ENCODE data around the gene WDR38. TPM values are rescaled to one million over a fixed set of nuclear protein-coding genes. Genes with fewer than 3 reads are reported as not detected.
"Not testable (repeated sequence)": the region's sequence is repeated elsewhere in the genome, so short reads cannot be mapped to it uniquely, and the experiment has no call there.

WDR38 gene
- total and polyA plus RNA-seq, 4 donors, result 0.59 to 10.8 (median 6.9) TPM

GRCh38 chr9:124844291-124844690, 9.0 kb upstream of the WDR38 start:
- H3K4me3 ChIP-seq (ENCODE audit: low read depth, low read length), result no peak overlapping the region
- no peaks in the 10 kb centered on the region for H3K9me3 ChIP-seq (ENCODE audit: control insufficient read depth, insufficient read depth, low read length)
- DNase-seq (ENCODE audit: low read depth in 4 of 6, low spot score in 6 of 6), result no peak
- no peaks in the 10 kb centered on the region for H3K27me3 ChIP-seq (ENCODE audit: control insufficient read depth, insufficient read depth, low read length)
- H3K27ac ChIP-seq (ENCODE audit: low read depth, low read length), result no peak overlapping the region
- 81% methylated on average over 3 of the region's 4 CpGs for WGBS (ENCODE audit: insufficient coverage)
- no peaks in the 10 kb centered on the region for H3K36me3 ChIP-seq (ENCODE audit: control insufficient read depth, insufficient read depth, low read length)
- H3K4me1 ChIP-seq (ENCODE audit: control insufficient read depth, insufficient read depth, low read length), result peaks cover 12% of the 10 kb centered on the region

GRCh38 chr9:124846467-124846866, 6.8 kb upstream of the WDR38 start:
- not testable (repeated sequence) for H3K36me3 ChIP-seq (ENCODE audit: control insufficient read depth, insufficient read depth, low read length)

GRCh38 chr9:124846969-124847368, 6.3 kb upstream of the WDR38 start:
- 79% methylated on average over 3 of the region's 6 CpGs for WGBS (ENCODE audit: insufficient coverage)
- Histone ChIP-seq H3K9me3 (ENCODE audit: control insufficient read depth, insufficient read depth, low read length) (no peaks in the 10 kb centered on the region), H3K27ac (ENCODE audit: low read depth, low read length) (no peak overlapping the region)

More at GRCh38 chr9:124846467-124846866, 6.8 kb upstream of the WDR38 start:
- H3K27me3 ChIP-seq (ENCODE audit: control insufficient read depth, insufficient read depth, low read length); H3K27ac ChIP-seq (ENCODE audit: low read depth, low read length); H3K4me3 ChIP-seq (ENCODE audit: low read depth, low read length); DNase-seq (ENCODE audit: low read depth in 4 of 6, low spot score in 6 of 6); H3K9me3 ChIP-seq (ENCODE audit: control insufficient read depth, insufficient read depth, low read length); H3K4me1 ChIP-seq (ENCODE audit: control insufficient read depth, insufficient read depth, low read length): not testable (repeated sequence)
- WGBS (ENCODE audit: insufficient coverage), result 83% methylated on average over 4 of the region's 9 CpGs

GRCh38 chr9:124849801-124850200, 3.5 kb upstream of the WDR38 start:
- DNase-seq (ENCODE audit: low read depth in 4 of 6, low spot score in 6 of 6), result peak in 2 of 6 donors; percentile 42 to 78

More at GRCh38 chr9:124846969-124847368, 6.3 kb upstream of the WDR38 start:
- H3K4me3 ChIP-seq (ENCODE audit: low read depth, low read length), result no peak overlapping the region
- H3K27me3 ChIP-seq (ENCODE audit: control insufficient read depth, insufficient read depth, low read length), result no peaks in the 10 kb centered on the region
- H3K36me3 ChIP-seq (ENCODE audit: control insufficient read depth, insufficient read depth, low read length), result no peaks in the 10 kb centered on the region
- no peak for DNase-seq (ENCODE audit: low read depth in 4 of 6, low spot score in 6 of 6)
- H3K4me1 ChIP-seq (ENCODE audit: control insufficient read depth, insufficient read depth, low read length), result peaks cover 7% of the 10 kb centered on the region

GRCh38 chr9:124852121-124852828, 985 bp upstream of the WDR38 start:
- DNase-seq (ENCODE audit: low read depth in 4 of 6, low spot score in 6 of 6), result no peak
- 59% methylated on average over 12 of the region's 13 CpGs for WGBS (ENCODE audit: insufficient coverage)
- peaks cover 27% of the 10 kb centered on the region for H3K4me1 ChIP-seq (ENCODE audit: control insufficient read depth, insufficient read depth, low read length)
- H3K9me3 ChIP-seq (ENCODE audit: control insufficient read depth, insufficient read depth, low read length), result no peaks in the 10 kb centered on the region
- H3K4me3 ChIP-seq (ENCODE audit: low read depth, low read length), result peak overlapping the region; percentile 41
- no peak overlapping the region for H3K27ac ChIP-seq (ENCODE audit: low read depth, low read length)
- peaks cover 26% of the 10 kb centered on the region for H3K36me3 ChIP-seq (ENCODE audit: control insufficient read depth, insufficient read depth, low read length)
- H3K27me3 ChIP-seq (ENCODE audit: control insufficient read depth, insufficient read depth, low read length), result no peaks in the 10 kb centered on the region

More at GRCh38 chr9:124849801-124850200, 3.5 kb upstream of the WDR38 start:
- Histone ChIP-seq H3K4me1 (ENCODE audit: control insufficient read depth, insufficient read depth, low read length) (peaks cover 27% of the 10 kb centered on the region), H3K36me3 (ENCODE audit: control insufficient read depth, insufficient read depth, low read length) (peaks cover 6% of the 10 kb centered on the region), H3K27me3 (ENCODE audit: control insufficient read depth, insufficient read depth, low read length) (no peaks in the 10 kb centered on the region), H3K4me3 (ENCODE audit: low read depth, low read length) (no peak overlapping the region), H3K9me3 (ENCODE audit: control insufficient read depth, insufficient read depth, low read length) (no peaks in the 10 kb centered on the region), H3K27ac (ENCODE audit: low read depth, low read length) (no peak overlapping the region)
- WGBS (ENCODE audit: insufficient coverage), result 28% methylated on average over 6 of the region's 10 CpGs

- no peaks in the 10 kb centered on the region for H3K27me3 ChIP-seq (ENCODE audit: control insufficient read depth, insufficient read depth, low read length)
- 59% methylated on average over 11 of the region's 11 CpGs for WGBS (ENCODE audit: insufficient coverage)
- H3K9me3 ChIP-seq (ENCODE audit: control insufficient read depth, insufficient read depth, low read length), result no peaks in the 10 kb centered on the region
- H3K4me3 ChIP-seq (ENCODE audit: low read depth, low read length), result peak overlapping the region; percentile 12
- peaks cover 27% of the 10 kb centered on the region for H3K4me1 ChIP-seq (ENCODE audit: control insufficient read depth, insufficient read depth, low read length)
- peaks cover 40% of the 10 kb centered on the region for H3K36me3 ChIP-seq (ENCODE audit: control insufficient read depth, insufficient read depth, low read length)
- peak overlapping the region; percentile 29 for H3K27ac ChIP-seq (ENCODE audit: low read depth, low read length)
- DNase-seq (ENCODE audit: low read depth in 4 of 6, low spot score in 6 of 6), result no peak
Measured at GRCh38 chr9:124853605-124854143, 414 bp downstream of the WDR38 start.

- Histone ChIP-seq H3K4me1 (ENCODE audit: control insufficient read depth, insufficient read depth, low read length) (peaks cover 27% of the 10 kb centered on the region), H3K27ac (ENCODE audit: low read depth, low read length) (peak overlapping the region; percentile 29), H3K27me3 (ENCODE audit: control insufficient read depth, insufficient read depth, low read length) (no peaks in the 10 kb centered on the region), H3K9me3 (ENCODE audit: control insufficient read depth, insufficient read depth, low read length) (no peaks in the 10 kb centered on the region), H3K4me3 (ENCODE audit: low read depth, low read length) (no peak overlapping the region), H3K36me3 (ENCODE audit: control insufficient read depth, insufficient read depth, low read length) (peaks cover 44% of the 10 kb centered on the region)
- WGBS (ENCODE audit: insufficient coverage), result 83% methylated on average over 7 of the region's 8 CpGs
- DNase-seq (ENCODE audit: low read depth in 4 of 6, low spot score in 6 of 6), result no peak
Measured at GRCh38 chr9:124854161-124854560, 901 bp downstream of the WDR38 start.

GRCh38 chr9:124854822-124855221, 1.6 kb downstream of the WDR38 start:
- Histone ChIP-seq H3K36me3 (ENCODE audit: control insufficient read depth, insufficient read depth, low read length) (peaks cover 50% of the 10 kb centered on the region), H3K9me3 (ENCODE audit: control insufficient read depth, insufficient read depth, low read length) (no peaks in the 10 kb centered on the region), H3K27me3 (ENCODE audit: control insufficient read depth, insufficient read depth, low read length) (no peaks in the 10 kb centered on the region), H3K4me3 (ENCODE audit: low read depth, low read length) (no peak overlapping the region), H3K4me1 (ENCODE audit: control insufficient read depth, insufficient read depth, low read length) (peaks cover 32% of the 10 kb centered on the region), H3K27ac (ENCODE audit: low read depth, low read length) (no peak overlapping the region)
- 71% methylated on average over 4 of the region's 7 CpGs for WGBS (ENCODE audit: insufficient coverage)
- no peak for DNase-seq (ENCODE audit: low read depth in 4 of 6, low spot score in 6 of 6)

- 83% methylated on average over 18 of the region's 18 CpGs for WGBS (ENCODE audit: insufficient coverage)
- peaks cover 36% of the 10 kb centered on the region for H3K4me1 ChIP-seq (ENCODE audit: control insufficient read depth, insufficient read depth, low read length)
- H3K27me3 ChIP-seq (ENCODE audit: control insufficient read depth, insufficient read depth, low read length), result no peaks in the 10 kb centered on the region
- no peak overlapping the region for H3K27ac ChIP-seq (ENCODE audit: low read depth, low read length)
- no peak overlapping the region for H3K4me3 ChIP-seq (ENCODE audit: low read depth, low read length)
- DNase-seq (ENCODE audit: low read depth in 4 of 6, low spot score in 6 of 6), result no peak
- no peaks in the 10 kb centered on the region for H3K9me3 ChIP-seq (ENCODE audit: control insufficient read depth, insufficient read depth, low read length)
- H3K36me3 ChIP-seq (ENCODE audit: control insufficient read depth, insufficient read depth, low read length), result peaks cover 57% of the 10 kb centered on the region
Measured at GRCh38 chr9:124855566-124855943, 2.3 kb downstream of the WDR38 start.
